GM18519 (cell line): Measurements from ENCODE around the gene GPD1.

Experiments used
- ATAC-seq: cut with Tn5 transposase; IDR thresholded peaks from one replicate; pipeline ENCODE4 v1.9.1; 2021; ENCODE audit warnings: mild to moderate bottlenecking, moderate library complexity; ENCODE audit not compliant: unreplicated experiment, low FRiP score

The GPD1 gene

DNA sequence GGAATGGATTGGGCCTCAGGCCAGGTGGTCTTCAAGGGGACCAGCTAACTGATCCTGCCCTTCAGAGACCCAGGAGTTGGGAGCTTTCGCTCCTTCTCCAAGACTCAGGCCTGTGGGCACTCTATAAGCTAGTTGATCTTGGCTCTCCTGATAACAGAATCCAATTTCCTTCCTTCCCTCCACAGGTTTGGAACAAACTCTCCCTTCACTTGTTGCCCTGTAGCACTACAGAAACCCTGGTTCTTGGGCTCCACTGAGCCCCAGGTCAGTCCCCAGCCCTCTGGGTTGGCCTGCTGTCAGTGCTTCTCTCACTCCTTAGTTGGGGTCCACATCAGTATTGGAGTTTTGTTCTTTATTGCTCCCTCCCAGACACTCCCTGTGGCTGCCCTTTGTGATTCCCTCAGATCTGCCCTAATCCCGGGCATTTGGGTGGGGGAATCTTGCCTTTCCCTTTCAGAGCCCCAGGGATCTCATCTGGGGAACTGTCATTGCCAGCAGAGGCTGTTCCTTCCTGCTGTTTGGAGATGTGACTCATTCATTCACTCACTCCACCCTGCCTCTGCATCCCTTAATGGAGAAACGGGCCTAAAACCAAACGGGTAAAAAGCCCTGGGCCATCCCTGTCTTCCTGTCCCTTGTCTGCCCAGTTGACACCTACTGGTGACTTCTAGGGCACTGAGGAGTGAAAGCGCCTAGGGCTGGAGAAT, 4.4 kb upstream of the GPD1 start:
- no peak for ATAC-seq

DNA sequence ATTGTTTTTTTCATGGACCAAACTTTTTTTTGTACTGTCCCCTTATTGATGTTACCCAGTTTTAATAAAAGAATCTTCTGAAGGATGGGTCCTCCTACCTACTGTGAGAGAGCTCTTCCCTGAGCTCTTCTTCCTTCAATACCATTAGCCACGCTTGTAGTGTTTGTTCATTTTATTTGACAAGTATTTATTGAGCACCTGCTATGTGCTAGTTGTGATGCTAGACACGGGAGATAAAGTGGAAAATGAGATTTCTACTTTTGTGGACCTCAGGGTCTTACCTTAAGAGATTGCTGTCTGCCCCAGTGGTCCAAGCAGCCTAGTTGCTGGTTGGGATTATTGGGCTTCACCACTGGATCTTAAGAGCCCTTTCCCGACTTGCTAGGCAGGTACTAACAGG, 3.2 kb upstream of the GPD1 start:
- ATAC-seq, result no peak

DNA sequence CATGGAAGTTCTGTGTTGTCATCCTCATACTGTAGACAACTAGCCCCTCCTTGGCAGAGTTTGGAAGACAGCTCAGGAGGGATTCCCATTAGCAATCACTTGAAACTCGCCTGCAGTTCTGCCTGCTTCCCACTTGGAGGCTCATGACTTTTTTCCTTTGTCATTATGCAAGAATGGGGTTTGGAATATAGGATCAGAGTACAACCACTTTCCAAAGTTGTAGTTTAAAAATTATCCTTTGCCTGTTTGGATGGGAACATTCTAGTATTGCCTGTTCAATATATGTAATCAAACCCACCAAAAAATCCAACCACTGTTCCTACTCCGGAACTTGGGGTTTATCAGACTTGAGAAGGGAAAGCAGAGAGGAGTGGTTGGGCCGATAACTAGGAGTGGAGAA, 2.1 kb upstream of the GPD1 start:
- ATAC-seq, result no peak

DNA sequence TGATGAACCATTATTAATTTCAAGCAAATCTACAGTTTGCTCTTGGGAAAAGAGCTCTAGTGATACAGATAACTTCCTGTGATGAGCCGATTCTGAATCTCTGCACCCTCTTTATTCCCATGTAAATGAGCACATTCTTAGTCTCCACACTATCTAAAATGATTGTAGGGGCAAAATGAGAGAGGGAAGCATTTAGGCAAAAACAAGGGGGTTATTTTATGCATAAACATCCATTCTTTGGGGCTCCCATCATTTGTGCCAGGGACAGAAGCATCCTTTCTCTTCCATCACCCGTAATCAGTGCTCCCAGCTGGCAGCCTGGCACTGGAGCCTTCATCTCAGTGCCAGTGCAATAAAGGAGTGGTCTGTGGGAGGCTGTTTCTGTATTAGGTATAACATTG, 1.7 kb upstream of the GPD1 start:
- no peak for ATAC-seq

- ATAC-seq, result no peak
Measured at GRCh38 chr12:50102646-50103309, 1.0 kb upstream of the GPD1 start.

DNA sequence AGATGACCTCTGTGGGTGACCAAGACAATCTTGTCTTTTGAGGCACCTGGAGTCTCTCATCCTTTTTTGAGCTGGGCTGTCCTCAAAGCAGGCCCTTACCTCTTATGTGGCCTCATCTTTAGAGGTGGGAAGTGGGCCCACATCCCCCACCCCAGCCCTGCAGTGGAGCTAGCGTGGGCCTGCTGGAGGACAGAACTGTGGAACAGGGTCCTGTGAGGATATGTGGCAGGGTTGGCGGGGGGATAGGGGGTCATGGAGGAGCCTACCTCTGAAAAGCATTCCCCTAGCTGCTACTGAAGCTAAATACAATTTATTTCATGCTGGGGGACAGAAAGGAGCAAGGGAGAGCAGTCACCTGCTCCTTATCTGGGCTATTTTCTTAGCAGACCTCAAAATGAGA, 457 bp upstream of the GPD1 start:
- ATAC-seq, result no peak

DNA sequence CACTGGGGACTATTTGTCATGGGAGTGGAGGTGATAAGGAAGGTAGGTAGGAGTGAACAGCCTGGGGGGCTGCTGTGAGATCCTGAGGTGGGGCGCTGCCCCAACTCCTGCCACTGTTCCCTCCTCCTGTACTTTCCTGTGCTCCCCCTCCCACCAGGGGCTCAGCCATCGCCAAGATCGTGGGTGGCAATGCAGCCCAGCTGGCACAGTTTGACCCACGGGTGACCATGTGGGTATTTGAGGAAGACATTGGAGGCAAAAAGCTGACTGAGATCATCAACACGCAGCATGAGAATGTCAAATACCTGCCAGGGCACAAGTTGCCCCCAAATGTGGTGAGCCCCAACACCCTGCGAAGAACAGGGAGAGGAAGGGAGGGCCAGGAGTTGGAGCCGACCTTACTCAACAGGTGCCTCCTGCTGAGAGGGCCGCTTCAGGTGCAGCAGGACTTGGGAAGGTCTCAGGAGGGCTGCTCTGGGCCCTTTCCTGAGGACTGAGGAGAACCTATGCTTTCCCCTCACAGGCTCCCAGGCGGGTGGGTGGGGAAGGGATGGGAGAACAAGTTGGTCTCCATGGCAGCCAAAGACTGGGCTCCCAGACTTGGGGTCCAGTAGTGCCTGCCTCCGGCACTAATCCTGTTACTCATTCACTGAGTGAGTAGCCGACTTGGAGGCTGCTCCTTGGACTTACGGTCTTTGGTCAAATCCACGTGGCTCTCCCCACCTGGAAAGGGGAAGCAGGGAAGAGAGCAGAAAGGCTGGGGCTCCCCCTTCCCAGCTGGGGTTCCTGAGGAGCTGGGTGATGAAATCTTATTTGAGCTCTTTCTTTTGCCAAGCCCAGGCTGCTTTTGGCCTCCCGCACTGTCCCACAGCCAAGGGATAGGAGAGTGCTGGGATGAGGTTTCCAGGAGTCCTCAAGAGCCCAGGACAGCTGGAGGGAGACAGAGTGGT, 884 bp downstream of the GPD1 start:
- no peak for ATAC-seq

GRCh38 chr12:50105913-50106450, 2.2 kb downstream of the GPD1 start:
- ATAC-seq, result no peak

GRCh38 chr12:50106907-50107306, 3.1 kb downstream of the GPD1 start:
- no peak for ATAC-seq

- ATAC-seq, result no peak
Measured at GRCh38 chr12:50107416-50108268, 3.8 kb downstream of the GPD1 start.

- no peak for ATAC-seq
Measured at GRCh38 chr12:50109319-50109718, 5.5 kb downstream of the GPD1 start.

GRCh38 chr12:50110127-50110761, 6.4 kb downstream of the GPD1 start:
- ATAC-seq, result no peak

GRCh38 chr12:50110762-50111351, 7.0 kb downstream of the GPD1 start:
- no peak for ATAC-seq

- no peak for ATAC-seq
Measured at GRCh38 chr12:50111395-50111692, 7.5 kb downstream of the GPD1 start.

DNA sequence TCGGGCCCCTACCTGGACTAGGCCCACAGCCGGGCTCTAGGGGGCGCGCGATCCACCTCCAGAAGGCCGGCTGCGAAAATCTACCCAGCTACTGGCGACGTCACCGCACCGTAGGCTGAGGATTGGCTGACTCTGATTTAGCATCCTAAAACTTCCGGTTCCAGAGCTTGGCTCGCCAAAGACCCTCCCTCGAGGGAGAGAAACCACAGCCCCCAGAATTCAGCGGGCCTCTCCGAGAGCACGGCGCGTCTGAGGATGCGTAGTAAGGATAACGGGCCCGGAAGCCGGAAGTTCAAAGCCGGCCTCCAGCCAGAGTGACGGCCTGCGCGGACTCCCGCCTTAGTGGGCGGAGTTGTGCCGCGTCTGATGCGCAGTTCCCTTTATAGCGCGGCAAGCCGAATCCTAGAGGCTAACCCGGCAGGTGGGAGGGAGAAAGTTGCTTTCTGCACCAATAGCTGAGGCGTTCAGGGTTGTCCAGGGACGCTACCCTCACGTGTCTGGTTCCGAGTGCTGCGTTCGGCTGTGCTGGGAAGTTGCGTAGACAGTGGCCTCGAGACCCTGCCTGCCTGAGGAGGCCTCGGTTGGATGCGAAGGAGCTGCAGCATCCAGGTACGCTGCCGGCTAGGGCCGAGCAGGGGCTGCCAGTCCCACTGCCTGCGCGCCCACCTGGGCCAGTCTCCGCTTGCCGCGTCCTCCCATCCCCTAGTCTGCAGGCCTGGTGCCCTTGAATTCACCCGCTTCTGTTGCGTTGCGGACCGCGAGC, 8.1 kb downstream of the GPD1 start, which contains the start of gene COX14:
TSS of gene COX14 (plus strand) at position 544 of the 763 bp plus-strand sequence. CDS start 7,808 bp downstream, outside the sequence.
- ATAC-seq, result peak; percentile 74

DNA sequence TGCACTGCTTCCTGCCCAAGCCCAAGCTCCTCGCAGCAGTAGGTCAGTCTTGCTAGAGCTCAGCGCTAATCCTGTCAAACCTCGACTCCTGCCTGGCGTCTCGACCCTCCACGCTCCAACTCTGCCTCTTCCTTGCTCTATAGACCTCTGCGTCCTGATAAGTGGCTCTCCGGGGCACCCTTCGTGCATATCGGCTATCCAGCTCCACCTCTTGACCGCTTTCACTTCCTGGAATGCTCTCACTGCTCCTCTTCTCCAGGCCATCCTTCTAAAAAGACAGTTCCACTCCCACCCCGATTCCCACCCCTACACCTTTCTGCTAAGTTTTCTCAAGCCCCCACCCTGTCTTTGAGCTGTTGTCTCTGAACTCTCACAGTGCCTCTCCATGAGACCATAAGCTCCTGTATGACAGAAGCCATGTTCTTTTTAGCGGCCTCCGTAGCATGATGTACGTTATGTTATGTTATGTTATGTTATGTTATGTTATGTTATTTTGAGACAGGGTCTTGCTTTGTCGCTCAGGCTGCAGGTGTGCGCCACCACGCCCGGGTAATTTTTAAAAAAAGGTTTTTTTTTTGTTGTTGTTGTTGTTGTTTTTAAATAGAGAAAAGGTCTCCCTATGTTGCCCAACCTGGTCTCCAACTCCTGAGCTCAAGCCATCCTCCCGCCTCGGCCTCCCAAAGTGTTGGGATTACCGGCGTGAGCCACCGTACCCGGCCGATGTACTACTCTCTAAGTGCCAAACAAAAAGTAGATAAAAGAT, 8.8 kb downstream of the GPD1 start:
- ATAC-seq, result no peak

DNA sequence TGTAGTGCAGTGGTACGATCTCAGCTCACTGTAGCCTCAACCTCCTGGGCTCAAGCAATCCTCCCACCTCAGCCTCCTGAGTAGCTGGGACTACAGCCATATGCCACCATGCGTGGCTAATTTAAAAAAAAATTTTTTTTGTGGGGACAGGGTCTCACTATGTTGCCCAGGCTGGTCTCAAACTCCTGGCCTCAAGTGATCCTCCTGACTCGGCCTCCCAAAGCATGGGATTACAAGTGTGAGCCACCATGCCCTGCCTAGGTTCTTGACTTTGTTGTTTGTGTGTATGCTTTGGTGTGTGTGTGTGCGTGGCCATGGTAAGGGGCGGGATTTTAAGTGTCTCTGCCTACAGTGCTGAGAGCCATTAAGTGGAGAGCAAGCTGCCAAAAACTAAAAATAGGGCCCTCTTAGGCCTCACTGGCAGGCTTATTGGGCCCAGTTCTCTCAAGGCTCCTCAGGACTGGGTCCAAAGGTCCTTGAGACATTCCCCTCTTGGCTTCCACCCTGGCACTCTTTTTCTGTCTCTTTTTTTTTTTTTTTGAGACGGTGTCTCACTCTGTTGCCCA, 13.3 kb downstream of the GPD1 start:
- ATAC-seq, result no peak

- no peak for ATAC-seq
Measured at GRCh38 chr12:50119387-50119786, 15.6 kb downstream of the GPD1 start.
